Neural cell (in vitro differentiated cells): ENCODE results near the gene SUMO4.

ENCODE experiments used
- EP300 ChIP-seq: fragments of 450-650 bp; conservative IDR thresholded peaks from 2 replicates; pipeline ENCODE4 v1.6.1; 2014; ENCODE audit warnings: antibody characterized with exemption, mild to moderate bottlenecking, moderate library complexity; ENCODE audit not compliant: poor library complexity, severe bottlenecking
- EZH2 ChIP-seq: fragments of 200-600, 300-800 bp; shearing (Covaris generic), sonication (generic); IDR thresholded peaks from 2 replicates; pipeline ENCODE4 v1.6.1; 2014; ENCODE audit warnings: antibody characterized with exemption, low read length, borderline replicate concordance, mild to moderate bottlenecking; ENCODE audit not compliant: insufficient read depth, poor library complexity, severe bottlenecking
- MXI1 ChIP-seq: fragments of 450-650 bp; conservative IDR thresholded peaks from 2 replicates; pipeline ENCODE4 v1.6.1; 2014; ENCODE audit warnings: antibody characterized with exemption, mild to moderate bottlenecking; ENCODE audit not compliant: poor library complexity, severe bottlenecking
- POLR2AphosphoS5 ChIP-seq: IDR thresholded peaks from 2 replicates; pipeline ENCODE4 v1.6.1; 2012
- SMC3 ChIP-seq: fragments of 450-650 bp; conservative IDR thresholded peaks from 2 replicates; pipeline ENCODE4 v1.6.1; 2014; ENCODE audit warnings: antibody characterized with exemption, mild to moderate bottlenecking, moderate library complexity; ENCODE audit not compliant: poor library complexity
- TF ChIP-seq, protein P1 (sequence below): fragments of 450-650 bp; IDR thresholded peaks from 2 replicates; pipeline ENCODE4 v1.5.1; 2014; ENCODE audit warnings: antibody characterized with exemption, mild to moderate bottlenecking, moderate library complexity; ENCODE audit not compliant: poor library complexity, severe bottlenecking

- TF ChIP-seq MXI1, result no peak
- TF ChIP-seq EZH2, result no peak
- no peak for TF ChIP-seq POLR2AphosphoS5
- TF ChIP-seq, protein P1, sequence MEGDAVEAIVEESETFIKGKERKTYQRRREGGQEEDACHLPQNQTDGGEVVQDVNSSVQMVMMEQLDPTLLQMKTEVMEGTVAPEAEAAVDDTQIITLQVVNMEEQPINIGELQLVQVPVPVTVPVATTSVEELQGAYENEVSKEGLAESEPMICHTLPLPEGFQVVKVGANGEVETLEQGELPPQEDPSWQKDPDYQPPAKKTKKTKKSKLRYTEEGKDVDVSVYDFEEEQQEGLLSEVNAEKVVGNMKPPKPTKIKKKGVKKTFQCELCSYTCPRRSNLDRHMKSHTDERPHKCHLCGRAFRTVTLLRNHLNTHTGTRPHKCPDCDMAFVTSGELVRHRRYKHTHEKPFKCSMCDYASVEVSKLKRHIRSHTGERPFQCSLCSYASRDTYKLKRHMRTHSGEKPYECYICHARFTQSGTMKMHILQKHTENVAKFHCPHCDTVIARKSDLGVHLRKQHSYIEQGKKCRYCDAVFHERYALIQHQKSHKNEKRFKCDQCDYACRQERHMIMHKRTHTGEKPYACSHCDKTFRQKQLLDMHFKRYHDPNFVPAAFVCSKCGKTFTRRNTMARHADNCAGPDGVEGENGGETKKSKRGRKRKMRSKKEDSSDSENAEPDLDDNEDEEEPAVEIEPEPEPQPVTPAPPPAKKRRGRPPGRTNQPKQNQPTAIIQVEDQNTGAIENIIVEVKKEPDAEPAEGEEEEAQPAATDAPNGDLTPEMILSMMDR, result no peak
- no peak for TF ChIP-seq SMC3
- no peak for TF ChIP-seq EP300
These were observed 4.9 kb upstream of the SUMO4 start for GRCh38 chr6:149395185-149395584.
